Activated CD8-positive, alpha-beta T cell treated with anti-CD3 and anti-CD28 coated beads, Interleukin-2, amount 10 ng/mL, durations not matched to agents 7 days and 5 days (primary cell): ENCODE results near the gene VAV2. TPM values are rescaled to one million over a fixed set of nuclear protein-coding genes. Genes with fewer than 3 reads are reported as not detected.

Experiments used
- ATAC-seq: fragments of 150-1000 bp; cut with Tn5 transposase; one replicate; pipeline ENCODE4 v1.10.0; 2021; ENCODE audit warnings: moderate library complexity
- CTCF ChIA-PET: fragments of 350-600 bp; sonication (Branson Sonifier 250); formaldehyde crosslinking; loops from one replicate; lab custom pipeline; 2021; ENCODE audit warnings: antibody characterized with exemption; lab: Charles Lee
- POLR2A ChIA-PET: fragments of 350-600 bp; sonication (Branson Sonifier 250); formaldehyde crosslinking; loops from one replicate; lab custom pipeline; 2021; ENCODE audit warnings: antibody characterized with exemption; lab: Charles Lee
- DNase-seq: peaks from one replicate; pipeline ENCODE4 v3.0.0-alpha.2; 2020
- H3K27ac Mint-ChIP-seq: one replicate; pipeline ENCODE4 v1.8.0; 2021; ENCODE audit warnings: mild to moderate bottlenecking, mixed read lengths
- H3K27me3 Mint-ChIP-seq: one replicate; pipeline ENCODE4 v1.8.0; 2021; ENCODE audit warnings: low read depth, mixed read lengths
- H3K36me3 Mint-ChIP-seq: one replicate; pipeline ENCODE4 v1.8.0; 2021; ENCODE audit warnings: low read depth, mixed read lengths
- H3K4me1 Mint-ChIP-seq: one replicate; pipeline ENCODE4 v1.8.0; 2021; ENCODE audit warnings: low read depth, mixed read lengths
- H3K4me3 Mint-ChIP-seq: one replicate; pipeline ENCODE4 v1.8.0; 2021; ENCODE audit warnings: mild to moderate bottlenecking, mixed read lengths
- H3K9me3 Mint-ChIP-seq: one replicate; pipeline ENCODE4 v1.8.0; 2022; ENCODE audit warnings: mixed read lengths; ENCODE audit not compliant: insufficient read depth
- total RNA-seq, 2 experiments: library from RNA; stranded (reverse); gene quantifications; one replicate each; pipeline ENCODE4 v1.2.3, GENCODE V29; 2021

The VAV2 gene
- total RNA-seq, 2 experiments from 2014 or later, result 10.1 to 10.3 TPM

GRCh38 chr9:133733421-133733795, 258.7 kb downstream of the VAV2 start:
- H3K4me3 Mint-ChIP-seq, result no peak overlapping the region
- CTCF ChIA-PET, result interaction anchor here (3.6 kb wide), 1 partner anchor 9 kb away, joined by 18 read pairs; no protein-coding TSS in a partner anchor
- no peaks in the 10 kb centered on the region for H3K9me3 Mint-ChIP-seq
- DNase-seq, result no peak
- H3K27me3 Mint-ChIP-seq, result no peaks in the 10 kb centered on the region
- no peaks in the 10 kb centered on the region for H3K36me3 Mint-ChIP-seq
- POLR2A ChIA-PET, result no interaction called here
- no peak overlapping the region for H3K27ac Mint-ChIP-seq
- H3K4me1 Mint-ChIP-seq, result peaks cover 8% of the 10 kb centered on the region
- no peak for ATAC-seq

GRCh38 chr9:133732639-133733408, 259.3 kb downstream of the VAV2 start:
- Mint-ChIP-seq H3K9me3 (no peaks in the 10 kb centered on the region), H3K36me3 (no peaks in the 10 kb centered on the region), H3K4me3 (no peak overlapping the region), H3K27me3 (no peaks in the 10 kb centered on the region), H3K4me1 (peaks cover 4% of the 10 kb centered on the region), H3K27ac (no peak overlapping the region)
- ChIA-PET POLR2A (no interaction called here), CTCF (interaction anchor here (3.6 kb wide), 1 partner anchor 10 kb away, joined by 18 read pairs; no protein-coding TSS in a partner anchor)
- no peak for DNase-seq
- no peak for ATAC-seq

- ATAC-seq, result no peak
- DNase-seq, result no peak
- H3K36me3 Mint-ChIP-seq, result no peaks in the 10 kb centered on the region
- CTCF ChIA-PET, result interaction anchor here (3.6 kb wide), 1 partner anchor 11 kb away, joined by 18 read pairs; no protein-coding TSS in a partner anchor
- H3K27me3 Mint-ChIP-seq, result no peaks in the 10 kb centered on the region
- no peaks in the 10 kb centered on the region for H3K9me3 Mint-ChIP-seq
- no peak overlapping the region for H3K27ac Mint-ChIP-seq
- H3K4me3 Mint-ChIP-seq, result no peak overlapping the region
- H3K4me1 Mint-ChIP-seq, result peaks cover 1% of the 10 kb centered on the region
- POLR2A ChIA-PET, result no interaction called here
Observed at GRCh38 chr9:133731876-133732638, 260.1 kb downstream of the VAV2 start.

DNA sequence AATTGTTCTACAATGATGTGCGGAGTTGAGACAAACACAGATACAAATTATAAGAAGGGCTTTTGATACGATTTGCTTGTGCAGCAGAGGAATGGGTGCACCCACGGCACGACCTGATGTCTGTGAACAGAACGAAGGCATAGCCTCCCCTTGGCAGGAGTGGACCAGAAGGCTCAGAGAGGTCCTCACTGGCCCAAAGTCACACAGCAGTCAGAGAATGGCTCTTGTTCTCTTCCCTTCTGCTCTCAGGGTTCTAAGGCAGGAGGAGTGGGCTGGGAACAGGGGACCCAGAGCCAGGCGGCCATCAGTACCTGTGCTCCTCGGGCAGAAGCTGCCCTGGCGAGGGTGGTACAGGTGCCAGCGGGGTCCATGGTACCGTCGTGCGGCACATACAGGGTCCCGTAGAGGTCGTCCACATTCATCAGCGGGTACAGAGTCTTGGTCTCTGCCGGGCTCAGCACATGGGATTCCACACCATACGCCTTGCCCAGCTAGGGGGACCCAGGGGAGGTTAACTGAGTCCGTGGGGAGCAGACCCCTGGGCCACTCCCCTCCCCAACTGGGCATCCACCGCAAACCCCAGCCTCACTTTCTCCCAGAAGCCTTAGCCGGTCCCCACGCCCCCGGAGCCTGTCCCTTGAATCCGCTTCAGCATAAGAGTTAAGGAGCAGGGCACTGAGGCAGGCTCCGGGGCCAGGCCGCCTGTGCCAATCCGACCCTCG, 261.0 kb downstream of the VAV2 start:
- Mint-ChIP-seq H3K27me3 (no peaks in the 10 kb centered on the region), H3K36me3 (no peaks in the 10 kb centered on the region), H3K9me3 (no peaks in the 10 kb centered on the region), H3K4me3 (no peak overlapping the region), H3K4me1 (peaks cover 9% of the 10 kb centered on the region), H3K27ac (no peak overlapping the region)
- CTCF ChIA-PET, result interaction anchor here (3.6 kb wide), 1 partner anchor 11 kb away, joined by 18 read pairs; no protein-coding TSS in a partner anchor
- DNase-seq (no peak), ATAC-seq (no peak)
- POLR2A ChIA-PET, result interaction anchor here (0.6 kb wide), 1 partner anchor 625 kb away, joined by 3 read pairs; no protein-coding TSS in a partner anchor

- Mint-ChIP-seq H3K36me3 (no peaks in the 10 kb centered on the region), H3K27ac (no peak overlapping the region), H3K4me1 (peaks cover 9% of the 10 kb centered on the region), H3K9me3 (no peaks in the 10 kb centered on the region), H3K27me3 (peaks cover 4% of the 10 kb centered on the region), H3K4me3 (no peak overlapping the region)
- no peak for ATAC-seq
- ChIA-PET CTCF (interaction anchor here (3.0 kb wide), 1 partner anchor 13 kb away, joined by 15 read pairs; no protein-coding TSS in a partner anchor), POLR2A (no interaction called here)
- no peak for DNase-seq
Observed at GRCh38 chr9:133729617-133730281, 262.4 kb downstream of the VAV2 start.

GRCh38 chr9:133728856-133729616, 263.1 kb downstream of the VAV2 start:
- no peak overlapping the region for H3K4me3 Mint-ChIP-seq
- ChIA-PET CTCF (interaction anchor here (3.0 kb wide), 1 partner anchor 13 kb away, joined by 15 read pairs; no protein-coding TSS in a partner anchor), POLR2A (no interaction called here)
- DNase-seq (no peak), ATAC-seq (no peak)
- peaks cover 7% of the 10 kb centered on the region for H3K27me3 Mint-ChIP-seq
- no peak overlapping the region for H3K27ac Mint-ChIP-seq
- H3K9me3 Mint-ChIP-seq, result no peaks in the 10 kb centered on the region
- H3K4me1 Mint-ChIP-seq, result peaks cover 9% of the 10 kb centered on the region
- no peaks in the 10 kb centered on the region for H3K36me3 Mint-ChIP-seq

DNA sequence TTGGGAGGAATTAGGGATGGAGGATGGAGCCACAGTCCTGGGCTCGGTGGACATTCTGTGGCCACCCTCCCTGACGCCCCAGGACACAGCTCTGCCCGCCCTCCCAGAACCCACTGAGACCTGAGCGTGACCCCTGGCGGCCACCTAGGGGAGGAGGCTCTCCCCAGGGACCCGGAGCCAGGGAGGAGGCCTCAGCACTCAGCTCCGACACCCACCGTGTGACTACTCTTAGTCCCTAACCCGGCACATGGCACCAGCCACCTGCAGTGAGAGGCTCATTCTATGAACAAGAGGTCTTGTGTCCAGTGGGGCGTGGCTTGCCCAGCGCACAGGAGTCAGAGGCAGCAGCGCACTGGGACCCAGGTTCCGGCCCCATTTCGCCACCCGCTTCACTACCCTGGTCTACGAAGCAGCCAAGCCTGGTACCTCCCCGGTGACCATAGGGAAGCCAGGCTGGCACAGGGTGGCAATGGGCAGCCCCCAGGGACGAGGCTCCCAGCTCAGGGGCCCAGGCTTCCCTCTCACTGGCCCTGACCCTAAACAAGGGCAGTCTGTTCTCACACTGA, 264.2 kb downstream of the VAV2 start:
- Mint-ChIP-seq H3K4me3 (no peak overlapping the region), H3K4me1 (peaks cover 9% of the 10 kb centered on the region), H3K27me3 (peaks cover 11% of the 10 kb centered on the region), H3K36me3 (no peaks in the 10 kb centered on the region), H3K9me3 (no peaks in the 10 kb centered on the region), H3K27ac (no peak overlapping the region)
- ChIA-PET POLR2A (interaction anchor here (0.6 to 1.3 kb wide), 5 partner anchors 11 to 266 kb away, joined by 3 to 4 read pairs (median 3); no protein-coding TSS in a partner anchor), CTCF (interaction anchor here (1.1 to 3.0 kb wide), 9 partner anchors 11 to 266 kb away, joined by 3 to 19 read pairs (median 8); partner anchors contain the start of gene SARDH)
- no peak for ATAC-seq
- no peak for DNase-seq

- CTCF ChIA-PET, result interaction anchor here (0.7 to 3.0 kb wide), 17 partner anchors 11 to 321 kb away, joined by 3 to 19 read pairs (median 5); partner anchors contain the start of gene SARDH
- ATAC-seq (peak; percentile 41), DNase-seq (no peak)
- POLR2A ChIA-PET, result interaction anchor here (0.6 to 1.3 kb wide), 6 partner anchors 10 to 267 kb away, joined by 3 to 4 read pairs (median 3); partner anchors contain the start of gene SARDH
- Mint-ChIP-seq H3K4me3 (no peak overlapping the region), H3K27me3 (peaks cover 11% of the 10 kb centered on the region), H3K4me1 (peaks cover 9% of the 10 kb centered on the region), H3K9me3 (no peaks in the 10 kb centered on the region), H3K36me3 (no peaks in the 10 kb centered on the region), H3K27ac (no peak overlapping the region)
Observed at GRCh38 chr9:133727277-133727875, 264.7 kb downstream of the VAV2 start.

- no peaks in the 10 kb centered on the region for H3K36me3 Mint-ChIP-seq
- no peak overlapping the region for H3K4me3 Mint-ChIP-seq
- peaks cover 9% of the 10 kb centered on the region for H3K4me1 Mint-ChIP-seq
Observed at GRCh38 chr9:133726401-133727276, 265.5 kb downstream of the VAV2 start.

More at GRCh38 chr9:133726401-133727276, 265.5 kb downstream of the VAV2 start:
- peak; percentile 70 for DNase-seq
- peak; percentile 72 for ATAC-seq
- no peak overlapping the region for H3K27ac Mint-ChIP-seq
- CTCF ChIA-PET, result interaction anchor here (0.7 to 3.0 kb wide), 17 partner anchors 12 to 321 kb away, joined by 3 to 19 read pairs (median 5); partner anchors contain the start of gene SARDH
- peaks cover 11% of the 10 kb centered on the region for H3K27me3 Mint-ChIP-seq
- no peaks in the 10 kb centered on the region for H3K9me3 Mint-ChIP-seq
- POLR2A ChIA-PET, result interaction anchor here (0.8 to 1.3 kb wide), 4 partner anchors 11 to 43 kb away, joined by 3 to 4 read pairs (median 3); partner anchors contain the start of gene SARDH
